Liver (tissue), 9 donors: ENCODE data around the gene MFRP. TPM values are rescaled to one million over a fixed set of nuclear protein-coding genes. Genes with fewer than 3 reads are reported as not detected.

Experiments
- DNase-seq: peaks from one replicate; pipeline ENCODE4 v3.0.0-alpha.2; 2017; ENCODE audit warnings: low spot score
- H3K27ac ChIP-seq, 2 donors: one replicate each; pipeline ENCODE4 v1.7.0; 2013; ENCODE audit warnings: inconsistent platforms in 2 of 2, low read length in 2 of 2, control low read depth in 1 of 2, low read depth in 1 of 2, mild to moderate bottlenecking in 1 of 2
- H3K27me3 ChIP-seq, 4 donors: one replicate each; pipeline versions ENCODE4 v1.6.1 to v1.7.0; 2013; ENCODE audit warnings: low read length in 3 of 4, inconsistent platforms in 1 of 4, mild to moderate bottlenecking in 1 of 4, moderate library complexity in 1 of 4; ENCODE audit not compliant: control insufficient read depth in 4 of 4, insufficient read depth in 4 of 4
- H3K36me3 ChIP-seq, 4 donors: one replicate each; pipeline versions ENCODE4 v1.6.1 to v1.7.0; 2013; ENCODE audit warnings: low read length in 3 of 4, mild to moderate bottlenecking in 3 of 4, low read depth in 1 of 4, moderate library complexity in 1 of 4; ENCODE audit not compliant: control insufficient read depth in 4 of 4, insufficient read depth in 3 of 4
- H3K4me1 ChIP-seq, 4 donors: one replicate each; pipeline versions ENCODE4 v1.6.1 to v1.7.0; 2013; ENCODE audit warnings: low read length in 3 of 4, mild to moderate bottlenecking in 3 of 4, moderate library complexity in 1 of 4; ENCODE audit not compliant: control insufficient read depth in 4 of 4, insufficient read depth in 4 of 4
- H3K4me3 ChIP-seq, 3 donors: one replicate each; pipeline versions ENCODE4 v1.6.1 to v1.7.0; 2013; ENCODE audit warnings: low read length in 3 of 3, control low read depth in 1 of 3, low read depth in 1 of 3, mild to moderate bottlenecking in 1 of 3
- H3K9ac ChIP-seq, 2 donors: one replicate each; pipeline ENCODE4 v1.7.0; 2013; ENCODE audit warnings: low read length in 2 of 2, mild to moderate bottlenecking in 2 of 2, moderate library complexity in 2 of 2, control low read depth in 1 of 2, low read depth in 1 of 2
- H3K9me3 ChIP-seq, 4 donors: one replicate each; pipeline versions ENCODE4 v1.6.1 to v1.7.0; 2013; ENCODE audit warnings: low read length in 3 of 4; ENCODE audit not compliant: control insufficient read depth in 4 of 4
- ATF3 ChIP-seq: IDR thresholded peaks from 2 replicates; pipeline ENCODE4 v1.6.1; 2016; ENCODE audit warnings: antibody characterized with exemption
- CTCF ChIP-seq: fragments of 150-350 bp; IDR thresholded peaks from 2 replicates; pipeline ENCODE4 v1.5.1; 2017; ENCODE audit warnings: improper control_type of control experiment, low read depth, low read length; ENCODE audit not compliant: missing input control
- EGR1 ChIP-seq, 2 donors: IDR thresholded peaks; 2 replicates each; pipeline ENCODE4 v1.6.1; 2016 to 2018; ENCODE audit warnings: antibody characterized with exemption in 2 of 2, low read depth in 2 of 2
- FOXA1 ChIP-seq: IDR thresholded peaks from 2 replicates; pipeline ENCODE4 v1.6.1; 2016; ENCODE audit warnings: antibody characterized with exemption
- FOXA2 ChIP-seq: IDR thresholded peaks from 2 replicates; pipeline ENCODE4 v1.6.1; 2016; ENCODE audit warnings: antibody characterized with exemption
- GABPA ChIP-seq, 2 donors: IDR thresholded peaks in 1 of 2; conservative IDR thresholded peaks in 1 of 2; 2 replicates each; pipeline ENCODE4 v1.6.1; 2016; ENCODE audit warnings: antibody characterized with exemption in 2 of 2, mild to moderate bottlenecking in 1 of 2, moderate library complexity in 1 of 2
- HNF4A ChIP-seq, 2 donors: conservative IDR thresholded peaks; 2 replicates each; pipeline ENCODE4 v1.6.1; 2016; ENCODE audit warnings: antibody characterized with exemption in 2 of 2, mild to moderate bottlenecking in 2 of 2
- HNF4G ChIP-seq: IDR thresholded peaks from 2 replicates; pipeline ENCODE4 v1.6.1; 2016; ENCODE audit warnings: antibody characterized with exemption
- JUND ChIP-seq, 2 donors: IDR thresholded peaks; 2 replicates each; pipeline ENCODE4 v1.6.1; 2016; ENCODE audit warnings: antibody characterized with exemption in 2 of 2
- MAX ChIP-seq: IDR thresholded peaks from 2 replicates; pipeline ENCODE4 v1.6.1; 2016; ENCODE audit warnings: antibody characterized with exemption
- NR2F2 ChIP-seq: IDR thresholded peaks from 2 replicates; pipeline ENCODE4 v1.6.1; 2016; ENCODE audit warnings: antibody characterized with exemption
- RAD21 ChIP-seq, 2 donors: IDR thresholded peaks; 2 replicates each; pipeline ENCODE4 v1.6.1; 2016; ENCODE audit warnings: antibody characterized with exemption in 2 of 2, mild to moderate bottlenecking in 2 of 2
- REST ChIP-seq: IDR thresholded peaks from 2 replicates; pipeline ENCODE4 v1.6.1; 2016; ENCODE audit warnings: antibody characterized with exemption, mild to moderate bottlenecking
- RXRA ChIP-seq, 2 donors: IDR thresholded peaks; 2 replicates each; pipeline ENCODE4 v1.6.1; 2017 to 2018; ENCODE audit warnings: antibody characterized with exemption in 2 of 2, mild to moderate bottlenecking in 1 of 2
- SP1 ChIP-seq: IDR thresholded peaks from 2 replicates; pipeline ENCODE4 v1.6.1; 2018; ENCODE audit warnings: antibody characterized with exemption, mild to moderate bottlenecking
- TAF1 ChIP-seq: conservative IDR thresholded peaks from 2 replicates; pipeline ENCODE4 v1.6.1; 2016; ENCODE audit warnings: antibody characterized with exemption, mild to moderate bottlenecking
- YY1 ChIP-seq: IDR thresholded peaks from 2 replicates; pipeline ENCODE4 v1.6.1; 2016; ENCODE audit warnings: antibody characterized with exemption, mild to moderate bottlenecking
- ZBTB33 ChIP-seq: IDR thresholded peaks from 2 replicates; pipeline ENCODE4 v1.6.1; 2016; ENCODE audit warnings: antibody characterized with exemption
- WGBS: extraction: QIAGEN DNeasy Blood & Tissue Kit; methylation state at CpG from one replicate; pipeline ENCODE4 v1.1.7; 2013; 5-methylcytosine and 5-hydroxymethylcytosine counted together
- polyA plus RNA-seq, 2 donors: library from polyadenylated mRNA; stranded (reverse) in 1 of 2; unstranded in 1 of 2; fragments of 200-250 nt in 1 of 2; fragments of >200 nt in 1 of 2; fragmentation: Nextera tagmentation in 1 of 2; extraction: Ambion mirVana in 1 of 2; gene quantifications; one replicate each; pipeline versions ENCODE4 v1.2.1 to v1.2.3, GENCODE V29; 2013 to 2015
- total RNA-seq, 2 donors: library from RNA; depleted of rRNA; stranded (reverse); fragments of >200 nt; gene quantifications; one replicate each; pipeline ENCODE4 v1.2.3, GENCODE V29; 2014
- donor health status: healthy.
- donor health status: healthy.
- donor health status: healthy.
- donor health status: healthy.
- donor health status: healthy.

Gene MFRP
- total and polyA plus RNA-seq, 4 donors, result not detected

- Histone ChIP-seq H3K4me3 (peak overlapping the region; percentile 52 to 73 (median 58)), H3K4me1 (peaks cover 17 to 65% (median 50%) of the 10 kb centered on the region in 4 donors), H3K9me3 (no peaks in the 10 kb centered on the region), H3K27ac (peak overlapping the region; percentile 57 to 80), H3K27me3 (no peaks in the 10 kb centered on the region), H3K9ac (peak overlapping the region in 1 of 2 donors; percentile 68), H3K36me3 (peaks cover 0 to 16% (median 11%) of the 10 kb centered on the region in 4 donors)
- TF ChIP-seq NR2F2 (no peak), ZBTB33 (no peak)
- WGBS, result 67% methylated on average over 5 of the region's 5 CpGs
- DNase-seq, result no peak
Observed at GRCh38 chr11:119362741-119363080, 16.2 kb upstream of the MFRP start.

GRCh38 chr11:119361941-119362725, 15.6 kb upstream of the MFRP start:
- TF ChIP-seq RXRA (IDR thresholded peaks at IDR 0.05) (peak in 1 of 2 donors; percentile 31), HNF4A (conservative IDR thresholded peaks at IDR 0.05) (no peak)
- Histone ChIP-seq H3K9me3 (no peaks in the 10 kb centered on the region), H3K27ac (peak overlapping the region; percentile 57 to 80), H3K36me3 (peaks cover 0 to 19% (median 11%) of the 10 kb centered on the region in 4 donors), H3K9ac (peak overlapping the region; percentile 5 to 40), H3K4me3 (peak overlapping the region in 2 of 3 donors; percentile 58 to 73), H3K4me1 (peaks cover 15 to 59% (median 44%) of the 10 kb centered on the region in 4 donors), H3K27me3 (no peaks in the 10 kb centered on the region)
- 66% methylated on average over 11 of the region's 11 CpGs for WGBS
- no peak for DNase-seq

- H3K9me3 ChIP-seq, result no peaks in the 10 kb centered on the region
- TF ChIP-seq GABPA (IDR thresholded peaks at IDR 0.05 in 1 of 2, conservative IDR thresholded peaks at IDR 0.05 in 1 of 2) (peak in 1 of 2 donors; percentile 54), HNF4G (peak; percentile 68), NR2F2 (peak; percentile 28), FOXA1 (peak; percentile 72), EGR1 (IDR thresholded peaks at IDR 0.05; ENCODE audit: low read depth in 2 of 2) (peak; percentile 73 to 80), HNF4A (conservative IDR thresholded peaks at IDR 0.05) (peak; percentile 73 to 83), JUND (IDR thresholded peaks at IDR 0.05) (peak; percentile 47 to 84), CTCF (no peak), ATF3 (no peak), SP1 (peak; percentile 83), FOXA2 (peak; percentile 47), REST (peak; percentile 58), RXRA (IDR thresholded peaks at IDR 0.05) (peak; percentile 83 to 93), TAF1 (no peak), MAX (peak; percentile 84), RAD21 (IDR thresholded peaks at IDR 0.05) (peak; percentile 40 to 43), YY1 (no peak)
Observed at GRCh38 chr11:119361056-119361787, 14.7 kb upstream of the MFRP start.

More at GRCh38 chr11:119361056-119361787, 14.7 kb upstream of the MFRP start:
- H3K27ac ChIP-seq, result peak overlapping the region; percentile 57 to 59
- H3K36me3 ChIP-seq, result peaks cover 0 to 19% (median 11%) of the 10 kb centered on the region in 4 donors
- H3K4me3 ChIP-seq, result peak overlapping the region in 1 of 3 donors; percentile 10
- peaks cover 15 to 55% (median 37%) of the 10 kb centered on the region in 4 donors for H3K4me1 ChIP-seq
- 20% methylated on average over 8 of the region's 8 CpGs for WGBS
- no peak for DNase-seq
- H3K27me3 ChIP-seq, result no peaks in the 10 kb centered on the region
- peak overlapping the region; percentile 5 to 40 for H3K9ac ChIP-seq
